Measurements from ENCODE around the gene SLF2. TPM values are rescaled to one million over a fixed set of nuclear protein-coding genes. Genes with fewer than 3 reads are reported as not detected.

SLF2 gene
- total RNA-seq, 2 experiments from 2014 or later = 29.0 to 31.9 TPM

DNA sequence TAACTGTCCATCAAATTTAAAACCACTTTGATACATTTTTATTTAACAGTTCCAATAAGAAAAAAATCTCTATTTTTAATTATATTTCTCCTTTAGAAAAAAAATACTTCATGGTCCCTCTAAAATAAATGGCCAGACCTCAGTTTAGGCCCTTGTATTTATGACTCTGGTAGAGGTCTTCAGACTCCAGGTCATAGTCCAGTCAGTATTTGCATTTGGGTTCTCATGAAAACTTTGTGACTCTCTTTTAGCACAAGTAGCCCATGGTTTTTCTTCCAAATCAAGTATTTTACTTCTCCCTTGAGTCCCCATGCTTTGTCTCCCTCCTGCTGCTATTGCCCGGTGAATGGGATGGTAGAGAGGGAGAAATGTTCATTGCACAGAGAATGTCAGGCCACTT is 51.1 kb downstream of the SLF2 start:
- POLR2A ChIA-PET = no interaction called here
- Mint-ChIP-seq H3K4me1 (ENCODE audit: low read depth) (peaks cover 3% of the 10 kb centered on the region), H3K27ac (no peak overlapping the region), H3K27me3 (no peaks in the 10 kb centered on the region), H3K36me3 (ENCODE audit: low read depth) (peaks cover 12% of the 10 kb centered on the region), H3K9me3 (no peaks in the 10 kb centered on the region), H3K4me3 (no peak overlapping the region)
- DNase-seq (no peak), ATAC-seq (no peak)
- intact Hi-C loops (cut with micrococcal nuclease) = no loop called here
- TF ChIP-seq, protein P1, sequence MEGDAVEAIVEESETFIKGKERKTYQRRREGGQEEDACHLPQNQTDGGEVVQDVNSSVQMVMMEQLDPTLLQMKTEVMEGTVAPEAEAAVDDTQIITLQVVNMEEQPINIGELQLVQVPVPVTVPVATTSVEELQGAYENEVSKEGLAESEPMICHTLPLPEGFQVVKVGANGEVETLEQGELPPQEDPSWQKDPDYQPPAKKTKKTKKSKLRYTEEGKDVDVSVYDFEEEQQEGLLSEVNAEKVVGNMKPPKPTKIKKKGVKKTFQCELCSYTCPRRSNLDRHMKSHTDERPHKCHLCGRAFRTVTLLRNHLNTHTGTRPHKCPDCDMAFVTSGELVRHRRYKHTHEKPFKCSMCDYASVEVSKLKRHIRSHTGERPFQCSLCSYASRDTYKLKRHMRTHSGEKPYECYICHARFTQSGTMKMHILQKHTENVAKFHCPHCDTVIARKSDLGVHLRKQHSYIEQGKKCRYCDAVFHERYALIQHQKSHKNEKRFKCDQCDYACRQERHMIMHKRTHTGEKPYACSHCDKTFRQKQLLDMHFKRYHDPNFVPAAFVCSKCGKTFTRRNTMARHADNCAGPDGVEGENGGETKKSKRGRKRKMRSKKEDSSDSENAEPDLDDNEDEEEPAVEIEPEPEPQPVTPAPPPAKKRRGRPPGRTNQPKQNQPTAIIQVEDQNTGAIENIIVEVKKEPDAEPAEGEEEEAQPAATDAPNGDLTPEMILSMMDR (IDR thresholded peaks at IDR 0.05) = no peak
- CTCF ChIA-PET = interaction anchor here (0.6 to 1.4 kb wide), 2 partner anchors 11 to 29 kb away, joined by 3 read pairs; no protein-coding TSS in a partner anchor

- ATAC-seq = no peak
- Mint-ChIP-seq H3K4me3 (no peak overlapping the region), H3K9me3 (no peaks in the 10 kb centered on the region), H3K36me3 (ENCODE audit: low read depth) (peaks cover 6% of the 10 kb centered on the region), H3K27ac (no peak overlapping the region), H3K27me3 (no peaks in the 10 kb centered on the region), H3K4me1 (ENCODE audit: low read depth) (peaks cover 11% of the 10 kb centered on the region)
- intact Hi-C loops (cut with micrococcal nuclease) = no loop called here
- CTCF ChIA-PET = interaction anchor here (0.9 to 6.8 kb wide), 4 partner anchors 9 to 51 kb away, joined by 3 to 58 read pairs (median 4); partner anchors contain the start of gene LZTS2
- POLR2A ChIA-PET = interaction anchor here (0.7 to 1.7 kb wide), 5 partner anchors 9 to 48 kb away, joined by 3 to 6 read pairs (median 3); partner anchors contain the start of genes MRPL43 and TWNK
- no peak for DNase-seq
- TF ChIP-seq, protein P1 (IDR thresholded peaks at IDR 0.05) = no peak
Observed at GRCh38 chr10:100965820-100966219, 53.1 kb downstream of the SLF2 start.

GRCh38 chr10:100966887-100967286 is 54.1 kb downstream of the SLF2 start:
- DNase-seq (no peak), ATAC-seq (no peak)
- TF ChIP-seq, protein P1 (IDR thresholded peaks at IDR 0.05) = no peak
- intact Hi-C loops (cut with micrococcal nuclease) = no loop called here
- POLR2A ChIA-PET = interaction anchor here (0.9 to 1.2 kb wide), 3 partner anchors 9 to 51 kb away, joined by 3 to 4 read pairs (median 3); no protein-coding TSS in a partner anchor
- Mint-ChIP-seq H3K27ac (no peak overlapping the region), H3K27me3 (no peaks in the 10 kb centered on the region), H3K4me1 (ENCODE audit: low read depth) (peaks cover 11% of the 10 kb centered on the region), H3K4me3 (no peak overlapping the region), H3K36me3 (ENCODE audit: low read depth) (peaks cover 5% of the 10 kb centered on the region), H3K9me3 (no peaks in the 10 kb centered on the region)
- CTCF ChIA-PET = interaction anchor here (1.6 to 6.8 kb wide), 3 partner anchors 10 to 50 kb away, joined by 4 to 58 read pairs (median 7); no protein-coding TSS in a partner anchor

- CTCF ChIA-PET = interaction anchor here (0.6 to 6.8 kb wide), 5 partner anchors 10 to 49 kb away, joined by 3 to 58 read pairs (median 4); no protein-coding TSS in a partner anchor
- intact Hi-C loops (cut with micrococcal nuclease) = no loop called here
- TF ChIP-seq, protein P1 (IDR thresholded peaks at IDR 0.05) = no peak
- no peaks in the 10 kb centered on the region for H3K9me3 Mint-ChIP-seq
- no peak overlapping the region for H3K4me3 Mint-ChIP-seq
- POLR2A ChIA-PET = interaction anchor here (0.9 to 1.2 kb wide), 3 partner anchors 9 to 51 kb away, joined by 3 to 4 read pairs (median 3); no protein-coding TSS in a partner anchor
- DNase-seq = no peak
- peaks cover 16% of the 10 kb centered on the region for H3K4me1 Mint-ChIP-seq (ENCODE audit: low read depth)
- no peaks in the 10 kb centered on the region for H3K27me3 Mint-ChIP-seq
- ATAC-seq = no peak
- no peak overlapping the region for H3K27ac Mint-ChIP-seq
- peaks cover 4% of the 10 kb centered on the region for H3K36me3 Mint-ChIP-seq (ENCODE audit: low read depth)
Observed at GRCh38 chr10:100967332-100967731, 54.6 kb downstream of the SLF2 start.

DNA sequence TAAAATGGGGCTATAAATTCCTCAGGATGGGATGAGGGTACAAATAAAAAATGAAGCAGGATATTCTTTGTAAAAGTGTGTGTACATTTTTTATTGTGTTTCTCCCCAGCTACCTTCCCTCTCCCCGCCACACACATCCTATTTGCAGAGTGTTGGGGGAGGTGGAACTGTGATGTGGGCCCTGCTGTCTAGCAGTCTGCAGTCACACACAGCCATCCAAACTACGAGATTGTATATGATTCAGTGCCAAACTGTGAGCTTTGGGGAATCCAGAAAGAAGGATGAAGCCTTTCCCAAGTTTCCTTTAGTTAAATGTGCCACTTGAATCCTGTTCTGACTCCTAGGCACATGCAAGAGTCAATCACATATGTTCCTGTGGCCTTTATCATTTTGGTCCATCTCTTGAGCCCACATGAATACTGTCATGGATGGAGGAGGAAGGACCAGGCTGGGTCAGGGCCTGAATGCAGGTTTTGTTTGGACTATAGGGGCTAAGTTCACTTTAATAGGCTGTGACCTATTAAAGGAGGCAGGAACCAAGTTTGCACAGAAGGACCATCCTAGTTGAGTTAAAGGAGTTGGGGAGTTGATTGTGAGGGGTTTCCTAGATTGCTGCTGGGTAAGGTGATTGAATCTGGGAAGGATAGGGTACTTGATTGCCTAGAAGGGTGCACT is 55.4 kb downstream of the SLF2 start:
- ChIA-PET POLR2A (interaction anchor here (0.9 to 1.2 kb wide), 2 partner anchors 12 kb away, joined by 3 read pairs; no protein-coding TSS in a partner anchor), CTCF (interaction anchor here (0.6 to 6.8 kb wide), 8 partner anchors 11 to 55 kb away, joined by 3 to 58 read pairs (median 4); partner anchors contain the start of genes MRPL43 and TWNK)
- intact Hi-C loops (cut with micrococcal nuclease) = no loop called here
- DNase-seq (no peak), ATAC-seq (no peak)
- Mint-ChIP-seq H3K27me3 (no peaks in the 10 kb centered on the region), H3K36me3 (ENCODE audit: low read depth) (no peaks in the 10 kb centered on the region), H3K9me3 (no peaks in the 10 kb centered on the region), H3K27ac (peak overlapping the region; percentile 12), H3K4me3 (peak overlapping the region; percentile 13), H3K4me1 (ENCODE audit: low read depth) (peaks cover 20% of the 10 kb centered on the region)
- TF ChIP-seq, protein P1 (IDR thresholded peaks at IDR 0.05) = no peak

All from activated CD8-positive, alpha-beta T cell treated with anti-CD3 and anti-CD28 coated beads for 36 hours (primary cell).